HEK293 (cell line): Measurements from ENCODE around the gene TRIAP1.

Experiments
- BCL11B ChIP-seq: fragments of 450-650 bp; formaldehyde crosslinking; IDR thresholded peaks from 2 replicates; pipeline ENCODE4 v1.5.1; 2016; ENCODE audit warnings: low read depth, missing biosample characterization, missing genetic modification characterization
- GLI2 ChIP-seq: fragments of 450-650 bp; formaldehyde crosslinking; IDR thresholded peaks from 2 replicates; pipeline ENCODE4; 2017; ENCODE audit warnings: missing biosample characterization, missing genetic modification characterization, low read depth, borderline replicate concordance
- INSM2 ChIP-seq: fragments of 450-650 bp; formaldehyde crosslinking; IDR thresholded peaks from 2 replicates; pipeline ENCODE4 v1.5.1; 2016; ENCODE audit warnings: missing biosample characterization, missing genetic modification characterization
- KLF7 ChIP-seq: fragments of 450-650 bp; formaldehyde crosslinking; IDR thresholded peaks from 2 replicates; pipeline ENCODE4 v1.5.1; 2016; ENCODE audit warnings: missing biosample characterization, missing genetic modification characterization, borderline replicate concordance
- KLF8 ChIP-seq: fragments of 450-650 bp; formaldehyde crosslinking; IDR thresholded peaks from 2 replicates; pipeline ENCODE4 v1.5.1; 2016; ENCODE audit warnings: missing biosample characterization, missing genetic modification characterization
- MEIS1 ChIP-seq: sonication (generic); formaldehyde crosslinking; IDR thresholded peaks from 2 replicates; pipeline ENCODE4 v1.8.1; 2022; ENCODE audit warnings: missing genetic modification reagents, mild to moderate bottlenecking, borderline replicate concordance
- SCRT1 ChIP-seq: fragments of 450-650 bp; formaldehyde crosslinking; IDR thresholded peaks from 2 replicates; pipeline ENCODE4 v1.5.1; 2016; ENCODE audit warnings: missing biosample characterization, missing genetic modification characterization, borderline replicate concordance
- SP7 ChIP-seq: fragments of 450-650 bp; formaldehyde crosslinking; IDR thresholded peaks from 2 replicates; pipeline ENCODE4 v1.5.1; 2016; ENCODE audit warnings: missing biosample characterization, missing genetic modification characterization
- TSHZ1 ChIP-seq: fragments of 450-650 bp; formaldehyde crosslinking; IDR thresholded peaks from 2 replicates; pipeline ENCODE4 v1.5.1; 2016; ENCODE audit warnings: missing biosample characterization, missing genetic modification characterization, borderline replicate concordance
- WT1 ChIP-seq: fragments of 450-650 bp; formaldehyde crosslinking; IDR thresholded peaks from 2 replicates; pipeline ENCODE4 v1.5.1; 2016; ENCODE audit warnings: missing biosample characterization, missing genetic modification characterization
- ZFP37 ChIP-seq: fragments of 450-650 bp; formaldehyde crosslinking; IDR thresholded peaks from 2 replicates; pipeline ENCODE4 v1.5.1; 2016; ENCODE audit warnings: missing biosample characterization, missing genetic modification characterization
- ZFP41 ChIP-seq: fragments of 450-650 bp; formaldehyde crosslinking; IDR thresholded peaks from 2 replicates; pipeline ENCODE4 v1.5.1; 2016; ENCODE audit warnings: missing biosample characterization, missing genetic modification characterization, borderline replicate concordance
- ZFP69B ChIP-seq: fragments of 450-650 bp; formaldehyde crosslinking; IDR thresholded peaks from 2 replicates; pipeline ENCODE4 v1.5.1; 2016; ENCODE audit warnings: missing biosample characterization, missing genetic modification characterization
- ZNF133 ChIP-seq: fragments of 450-650 bp; formaldehyde crosslinking; IDR thresholded peaks from 2 replicates; pipeline ENCODE4 v1.5.1; 2016; ENCODE audit warnings: missing biosample characterization, missing genetic modification characterization
- ZNF146 ChIP-seq: fragments of 450-650 bp; formaldehyde crosslinking; IDR thresholded peaks from 2 replicates; pipeline ENCODE4 v1.5.1; 2016; ENCODE audit warnings: missing biosample characterization, missing genetic modification characterization
- ZNF157 ChIP-seq: fragments of 450-650 bp; formaldehyde crosslinking; IDR thresholded peaks from 2 replicates; pipeline ENCODE4 v1.5.1; 2016; ENCODE audit warnings: missing biosample characterization, missing genetic modification characterization
- ZNF2 ChIP-seq: fragments of 450-650 bp; formaldehyde crosslinking; IDR thresholded peaks from 2 replicates; pipeline ENCODE4 v1.5.1; 2016; ENCODE audit warnings: missing biosample characterization, missing genetic modification characterization
- ZNF202 ChIP-seq: fragments of 450-650 bp; formaldehyde crosslinking; IDR thresholded peaks from 2 replicates; pipeline ENCODE4 v1.5.1; 2016; ENCODE audit warnings: missing biosample characterization, missing genetic modification characterization, borderline replicate concordance
- ZNF221 ChIP-seq: fragments of 450-650 bp; formaldehyde crosslinking; IDR thresholded peaks from 2 replicates; pipeline ENCODE4 v1.5.1; 2017; ENCODE audit warnings: missing biosample characterization, missing genetic modification characterization, borderline replicate concordance
- ZNF26 ChIP-seq: fragments of 450-650 bp; formaldehyde crosslinking; IDR thresholded peaks from 2 replicates; pipeline ENCODE4 v1.5.1; 2016; ENCODE audit warnings: missing biosample characterization, missing genetic modification characterization
- ZNF274 ChIP-seq, 2 experiments: fragments of 200-500 bp in 1 of 2; fragments of 450-650 bp in 1 of 2; sonication (Bioruptor generic) in 1 of 2; formaldehyde crosslinking in 1 of 2; IDR thresholded peaks; 2 replicates each; pipeline versions ENCODE4 v1.5.1 to v1.6.1; 2014 to 2016; ENCODE audit warnings: borderline replicate concordance in 1 of 2, inconsistent platforms in 1 of 2, low read length in 1 of 2, missing biosample characterization in 1 of 2, missing genetic modification characterization in 1 of 2
- ZNF341 ChIP-seq: fragments of 450-650 bp; formaldehyde crosslinking; IDR thresholded peaks from 2 replicates; pipeline ENCODE4; 2016; ENCODE audit warnings: low read depth, missing biosample characterization, missing genetic modification characterization
- ZNF37A ChIP-seq: fragments of 450-650 bp; IDR thresholded peaks from 2 replicates; pipeline ENCODE4 v1.5.1; 2018; ENCODE audit warnings: missing biosample characterization, missing genetic modification characterization
- ZNF404 ChIP-seq: fragments of 450-650 bp; formaldehyde crosslinking; IDR thresholded peaks from 2 replicates; pipeline ENCODE4 v1.5.1; 2017; ENCODE audit warnings: missing biosample characterization, missing genetic modification characterization
- ZNF423 ChIP-seq: fragments of 450-650 bp; formaldehyde crosslinking; IDR thresholded peaks from 2 replicates; pipeline ENCODE4 v1.5.1; 2016; ENCODE audit warnings: missing biosample characterization, missing genetic modification characterization
- ZNF561 ChIP-seq: fragments of 450-650 bp; IDR thresholded peaks from 2 replicates; pipeline ENCODE4 v1.5.1; 2018; ENCODE audit warnings: missing biosample characterization, missing genetic modification characterization, borderline replicate concordance
- ZNF585B ChIP-seq: fragments of 450-650 bp; formaldehyde crosslinking; IDR thresholded peaks from 2 replicates; pipeline ENCODE4 v1.5.1; 2016; ENCODE audit warnings: missing biosample characterization, missing genetic modification characterization
- ZNF610 ChIP-seq: fragments of 450-650 bp; formaldehyde crosslinking; IDR thresholded peaks from 2 replicates; pipeline ENCODE4 v1.5.1; 2016; ENCODE audit warnings: missing biosample characterization, missing genetic modification characterization, borderline replicate concordance
- ZNF664 ChIP-seq: fragments of 450-650 bp; formaldehyde crosslinking; IDR thresholded peaks from 2 replicates; pipeline ENCODE4 v1.5.1; 2016; ENCODE audit warnings: missing biosample characterization, missing genetic modification characterization
- ZNF670 ChIP-seq: fragments of 450-650 bp; formaldehyde crosslinking; IDR thresholded peaks from 2 replicates; pipeline ENCODE4 v1.5.1; 2016; ENCODE audit warnings: missing biosample characterization, missing genetic modification characterization, low read depth
- ZNF677 ChIP-seq: fragments of 450-650 bp; IDR thresholded peaks from 2 replicates; pipeline ENCODE4 v1.5.0; 2018; ENCODE audit warnings: missing biosample characterization, mild to moderate bottlenecking, missing genetic modification characterization, moderate library complexity
- ZNF76 ChIP-seq: fragments of 450-650 bp; formaldehyde crosslinking; IDR thresholded peaks from 2 replicates; pipeline ENCODE4; 2016; ENCODE audit warnings: low read depth, missing biosample characterization, missing genetic modification characterization, borderline replicate concordance
- ZNF776 ChIP-seq: fragments of 450-650 bp; formaldehyde crosslinking; IDR thresholded peaks from 2 replicates; pipeline ENCODE4 v1.5.0; 2017; ENCODE audit warnings: missing biosample characterization, missing genetic modification characterization, borderline replicate concordance
- ZSCAN30 ChIP-seq: fragments of 450-650 bp; IDR thresholded peaks from 2 replicates; pipeline ENCODE4 v1.5.1; 2018; ENCODE audit warnings: missing biosample characterization, mild to moderate bottlenecking, missing genetic modification characterization, moderate library complexity

The TRIAP1 gene

GRCh38 chr12:120469450-120470149 is 23.4 kb upstream of the TRIAP1 start, which contains the start of gene SRSF9 (continued):
- TF ChIP-seq ZNF274 (IDR thresholded peaks at IDR 0.05; ENCODE audit: low read length) (no peak), ZNF274 (tag by site-specific recombination; IDR thresholded peaks at IDR 0.05; ENCODE audit: borderline replicate concordance) (no peak), ZNF221 (tag by site-specific recombination) (no peak), WT1 (tag by site-specific recombination) (no peak), ZNF341 (tag by site-specific recombination) (no peak), GLI2 (tag by site-specific recombination) (no peak), INSM2 (peak; percentile 30; the same call in 1 of the 2 replicates), ZNF37A (tag by site-specific recombination) (0 out of 2 replicates have a peak, but pooled peaks have one; percentile 35), KLF8 (tag by site-specific recombination) (peak; percentile 25; the same call in 1 of the 2 replicates), SCRT1 (tag by site-specific recombination) (no peak), ZNF561 (peak; percentile 95), SP7 (tag by site-specific recombination) (peak; percentile 68), ZNF677 (peak; percentile 57; the same call in 1 of the 2 replicates), ZNF76 (tag by site-specific recombination) (peak; percentile 90), ZNF133 (tag by site-specific recombination) (no peak), KLF7 (tag by site-specific recombination) (no peak), ZFP41 (tag by site-specific recombination) (no peak), MEIS1 (CRISPR knock-in tag) (no peak), ZNF776 (tag by site-specific recombination) (no peak), BCL11B (0 out of 2 replicates have a peak, but pooled peaks have one; percentile 34), ZNF423 (tag by site-specific recombination) (peak; percentile 100), ZFP37 (tag by site-specific recombination) (peak; percentile 38; the same call in 1 of the 2 replicates), ZNF670 (tag by site-specific recombination) (no peak), ZSCAN30 (peak; percentile 42; the same call in 1 of the 2 replicates), ZNF157 (tag by site-specific recombination) (no peak), ZNF26 (tag by site-specific recombination) (no peak), ZNF146 (tag by site-specific recombination) (no peak), ZNF2 (tag by site-specific recombination) (peak; percentile 55; the same call in 1 of the 2 replicates), ZNF585B (tag by site-specific recombination) (no peak), ZNF202 (no peak), ZNF404 (tag by site-specific recombination) (no peak), TSHZ1 (tag by site-specific recombination) (peak; percentile 34; the same call in 1 of the 2 replicates), ZFP69B (peak; percentile 50), ZNF610 (tag by site-specific recombination) (peak; percentile 47; the same call in 1 of the 2 replicates), ZNF664 (tag by site-specific recombination) (no peak)
